Muscle layer of duodenum (tissue), 2 donors: ENCODE data around the gene GSDMA.

Experiments used
- H3K27ac ChIP-seq: one replicate; pipeline ENCODE4 v1.7.0; 2013; ENCODE audit warnings: mild to moderate bottlenecking, low read length
- H3K27me3 ChIP-seq: one replicate; pipeline ENCODE4 v1.7.0; 2013; ENCODE audit warnings: low read depth, mild to moderate bottlenecking, control low read depth, low read length
- H3K36me3 ChIP-seq, 2 donors: one replicate each; pipeline ENCODE4 v1.7.0; 2013; ENCODE audit warnings: low read length in 2 of 2, control low read depth in 1 of 2, mild to moderate bottlenecking in 1 of 2; ENCODE audit not compliant: insufficient read depth in 2 of 2, control insufficient read depth in 1 of 2
- H3K4me1 ChIP-seq, 2 donors: one replicate each; pipeline ENCODE4 v1.7.0; 2013; ENCODE audit warnings: low read length in 2 of 2, mild to moderate bottlenecking in 2 of 2, control low read depth in 1 of 2, moderate library complexity in 1 of 2; ENCODE audit not compliant: insufficient read depth in 2 of 2, control insufficient read depth in 1 of 2
- H3K4me3 ChIP-seq, 2 donors: one replicate each; pipeline ENCODE4 v1.7.0; 2013; ENCODE audit warnings: low read length in 2 of 2, low read depth in 1 of 2, mild to moderate bottlenecking in 1 of 2
- H3K9me3 ChIP-seq, 2 donors: one replicate each; pipeline ENCODE4 v1.7.0; 2013; ENCODE audit warnings: low read length in 2 of 2, control low read depth in 1 of 2, mild to moderate bottlenecking in 1 of 2; ENCODE audit not compliant: control insufficient read depth in 1 of 2
- donor health status: healthy.

The GSDMA gene, protein sequence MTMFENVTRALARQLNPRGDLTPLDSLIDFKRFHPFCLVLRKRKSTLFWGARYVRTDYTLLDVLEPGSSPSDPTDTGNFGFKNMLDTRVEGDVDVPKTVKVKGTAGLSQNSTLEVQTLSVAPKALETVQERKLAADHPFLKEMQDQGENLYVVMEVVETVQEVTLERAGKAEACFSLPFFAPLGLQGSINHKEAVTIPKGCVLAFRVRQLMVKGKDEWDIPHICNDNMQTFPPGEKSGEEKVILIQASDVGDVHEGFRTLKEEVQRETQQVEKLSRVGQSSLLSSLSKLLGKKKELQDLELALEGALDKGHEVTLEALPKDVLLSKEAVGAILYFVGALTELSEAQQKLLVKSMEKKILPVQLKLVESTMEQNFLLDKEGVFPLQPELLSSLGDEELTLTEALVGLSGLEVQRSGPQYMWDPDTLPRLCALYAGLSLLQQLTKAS

DNA sequence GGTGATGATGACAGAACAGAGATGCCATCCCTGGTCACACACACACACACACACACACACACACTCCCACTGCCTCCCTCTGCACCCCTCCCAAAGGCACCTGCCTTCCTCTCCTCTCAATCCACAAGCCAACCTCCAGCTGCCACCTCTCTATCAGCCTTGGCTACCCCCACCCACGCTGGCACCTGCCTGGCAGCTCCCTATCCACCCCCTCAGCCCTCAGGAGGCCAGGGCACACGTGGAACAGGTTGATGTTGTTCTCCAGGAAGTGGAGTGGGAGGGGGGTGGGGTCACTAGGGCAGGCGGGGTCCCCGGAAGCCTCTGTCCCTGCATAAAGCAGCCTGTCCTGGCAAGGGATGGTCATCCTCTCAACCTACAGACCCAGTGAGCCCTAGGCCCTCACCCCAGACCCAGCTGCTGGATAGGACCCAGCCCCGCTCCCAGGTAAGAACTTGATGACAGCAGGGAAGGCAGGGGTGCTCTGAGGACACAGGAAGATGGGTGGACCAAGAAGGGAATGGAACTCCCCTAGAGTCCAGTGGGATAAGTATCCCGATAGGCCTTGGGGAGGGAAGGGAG lies at the start of gene GSDMA:
GSDMA (plus strand) TSS at position 363 of the 579 bp plus-strand sequence. CDS start 2,684 bp downstream, outside the sequence.
- H3K36me3 ChIP-seq = no peaks in the 10 kb centered on the region
- H3K27me3 ChIP-seq = no peaks in the 10 kb centered on the region
- H3K4me1 ChIP-seq = peaks cover 0 to 4% of the 10 kb centered on the region in 2 donors
- no peak within 1 kb of the TSS for H3K4me3 ChIP-seq
- H3K9me3 ChIP-seq = no peaks in the 10 kb centered on the region
- H3K27ac ChIP-seq = no peak within 1 kb of the TSS

DNA sequence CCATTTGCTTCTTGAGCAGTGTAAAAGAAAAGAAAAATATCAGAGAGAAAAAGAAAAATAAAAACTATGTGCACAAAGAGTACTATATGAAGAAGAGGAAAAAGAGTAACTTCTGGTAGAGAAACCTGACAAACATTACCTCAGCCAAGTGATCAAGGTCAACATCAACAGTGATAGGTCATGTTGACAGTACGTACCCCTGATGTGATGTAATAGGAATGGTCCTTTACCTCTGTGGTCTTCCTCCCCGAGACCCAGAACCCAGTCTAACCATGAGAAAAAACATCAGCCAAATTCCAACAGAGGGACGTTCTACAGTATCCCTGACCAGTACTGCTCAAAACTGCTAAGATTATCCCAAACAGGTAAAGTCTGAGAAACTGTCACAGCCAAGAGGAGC lies 48.8 kb upstream of the GSDMA start:
- no peaks in the 10 kb centered on the region for H3K4me1 ChIP-seq
- H3K27me3 ChIP-seq = no peaks in the 10 kb centered on the region
- H3K36me3 ChIP-seq = peaks cover 5 to 18% of the 10 kb centered on the region in 2 donors
- no peaks in the 10 kb centered on the region for H3K9me3 ChIP-seq
- H3K27ac ChIP-seq = no peak overlapping the region
- no peak overlapping the region for H3K4me3 ChIP-seq

DNA sequence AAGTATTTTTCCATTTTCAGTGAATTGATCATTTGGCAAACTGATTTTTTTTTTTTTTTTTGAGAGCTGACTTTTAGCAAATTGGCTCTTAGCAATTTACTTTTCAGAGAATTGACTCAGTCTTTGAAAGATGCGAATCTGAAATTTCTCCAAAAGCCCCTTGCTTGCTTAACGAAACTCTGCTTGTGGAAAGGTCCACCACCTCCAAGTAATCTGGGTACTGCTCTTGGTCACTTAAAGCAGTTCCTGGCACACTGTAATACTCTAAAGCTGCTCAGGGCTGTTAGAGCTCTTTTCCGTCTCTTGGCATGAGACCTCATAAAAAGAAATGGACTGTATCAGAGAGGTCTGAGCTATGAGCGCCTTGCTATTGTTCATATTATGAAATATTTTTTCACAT lies 47.2 kb upstream of the GSDMA start:
- Histone ChIP-seq H3K4me3 (no peak overlapping the region), H3K27me3 (no peaks in the 10 kb centered on the region), H3K36me3 (peaks cover 9 to 14% of the 10 kb centered on the region in 2 donors), H3K27ac (no peak overlapping the region), H3K4me1 (no peaks in the 10 kb centered on the region), H3K9me3 (no peaks in the 10 kb centered on the region)

DNA sequence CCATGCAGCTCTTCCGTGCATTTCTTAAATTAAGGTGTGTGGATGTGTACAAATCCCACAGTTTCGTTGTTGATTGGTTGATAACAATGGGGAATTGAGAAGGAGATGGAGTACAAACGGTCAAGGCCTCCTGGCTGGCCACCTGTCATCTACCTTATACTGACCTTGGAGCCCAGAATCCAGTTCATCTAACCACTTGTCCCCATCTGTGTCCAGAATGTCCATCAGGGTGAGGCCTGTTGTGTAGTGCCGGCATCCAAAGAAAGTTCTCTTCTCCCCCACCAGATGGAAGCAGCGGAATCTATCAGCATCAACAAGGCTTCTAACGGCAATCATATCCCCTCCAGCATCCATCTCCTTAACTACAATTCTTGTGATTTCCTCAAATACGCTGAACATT lies 45.9 kb upstream of the GSDMA start:
- no peak overlapping the region for H3K4me3 ChIP-seq
- no peaks in the 10 kb centered on the region for H3K9me3 ChIP-seq
- H3K27me3 ChIP-seq = no peaks in the 10 kb centered on the region
- H3K27ac ChIP-seq = no peak overlapping the region
- H3K36me3 ChIP-seq = peaks cover 15 to 27% of the 10 kb centered on the region in 2 donors
- H3K4me1 ChIP-seq = no peaks in the 10 kb centered on the region

DNA sequence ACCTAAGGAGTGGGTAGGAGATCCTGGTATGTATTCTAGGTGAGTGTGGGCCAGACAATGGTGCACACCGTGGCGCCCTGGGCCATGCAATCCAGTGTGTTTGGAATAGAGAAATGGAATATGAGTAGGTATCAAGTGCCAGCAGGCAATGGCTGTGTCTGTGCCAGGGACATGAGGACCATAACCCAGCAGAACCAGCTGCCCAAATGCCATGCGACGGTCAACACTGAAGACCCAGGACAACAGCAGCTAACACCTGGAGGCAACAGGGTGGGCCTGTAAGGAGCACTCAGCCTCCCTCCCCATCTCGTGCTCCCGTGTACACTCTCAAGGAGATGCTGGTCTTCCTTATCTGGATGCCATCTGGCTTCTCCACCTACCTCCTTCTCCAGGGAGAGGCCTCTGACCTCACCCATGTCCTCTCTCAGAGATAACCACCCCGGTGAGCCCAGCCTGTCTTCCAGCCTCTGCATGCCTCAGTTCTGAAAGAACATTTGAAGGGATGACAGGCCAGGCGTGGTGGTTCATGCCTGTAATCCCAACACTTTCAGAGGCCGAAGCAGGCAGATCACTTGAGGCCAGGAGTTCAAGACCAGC lies 43.6 kb upstream of the GSDMA start:
- Histone ChIP-seq H3K36me3 (peaks cover 32 to 45% of the 10 kb centered on the region in 2 donors), H3K9me3 (no peaks in the 10 kb centered on the region), H3K4me3 (no peak overlapping the region), H3K27ac (no peak overlapping the region), H3K4me1 (peaks cover 0 to 2% of the 10 kb centered on the region in 2 donors), H3K27me3 (no peaks in the 10 kb centered on the region)

DNA sequence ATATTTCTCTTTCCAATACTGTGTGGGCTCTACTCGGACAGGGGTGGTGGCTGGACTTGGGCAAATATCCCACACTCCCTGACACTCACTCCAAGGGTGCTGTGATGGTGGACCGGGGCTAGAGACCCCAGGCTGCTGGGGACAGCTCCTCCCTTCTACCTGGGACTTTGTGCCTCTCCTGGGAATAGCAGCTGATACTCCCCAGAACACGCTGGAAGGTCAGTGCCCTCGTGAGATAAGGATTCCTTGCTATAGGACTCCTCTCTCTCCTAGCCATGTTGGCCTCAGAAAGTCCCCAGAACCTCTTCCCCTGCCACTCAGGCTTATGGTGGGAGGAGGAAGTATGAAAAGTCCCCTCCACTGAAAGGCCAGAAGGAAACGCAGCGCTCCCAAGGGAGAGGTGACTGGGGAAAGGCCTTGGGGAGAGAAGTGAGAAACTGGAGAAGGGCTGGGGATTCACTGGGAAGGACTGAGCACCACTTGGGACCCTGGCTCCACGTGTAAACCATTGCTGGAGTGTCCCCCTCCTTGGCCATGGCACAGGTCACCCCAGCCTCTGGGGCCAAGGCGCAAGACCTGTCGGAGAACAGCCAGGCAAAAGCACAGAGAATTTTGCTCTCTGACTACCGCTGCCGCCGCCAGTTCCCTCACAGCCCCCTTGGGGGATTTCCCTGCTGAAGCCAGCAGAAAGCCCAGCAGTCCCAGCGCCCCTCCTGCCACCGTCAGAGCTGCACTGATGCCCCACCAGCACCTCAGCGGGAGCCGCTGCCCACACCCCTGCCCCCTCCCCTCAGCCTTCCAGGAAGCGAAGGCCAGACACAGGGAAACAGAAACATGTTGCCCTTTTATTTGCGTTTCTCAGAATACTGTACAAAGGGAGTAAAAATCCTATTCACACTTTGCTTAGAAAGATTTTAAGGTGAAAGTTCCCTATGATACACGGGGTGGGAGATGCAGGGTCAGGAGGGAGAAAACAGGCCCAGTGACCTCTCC lies 42.3 kb upstream of the GSDMA start:
- Histone ChIP-seq H3K4me1 (peaks cover 0 to 15% of the 10 kb centered on the region in 2 donors), H3K36me3 (peaks cover 32 to 44% of the 10 kb centered on the region in 2 donors), H3K27ac (no peak overlapping the region), H3K4me3 (no peak overlapping the region), H3K27me3 (no peaks in the 10 kb centered on the region), H3K9me3 (no peaks in the 10 kb centered on the region)

DNA sequence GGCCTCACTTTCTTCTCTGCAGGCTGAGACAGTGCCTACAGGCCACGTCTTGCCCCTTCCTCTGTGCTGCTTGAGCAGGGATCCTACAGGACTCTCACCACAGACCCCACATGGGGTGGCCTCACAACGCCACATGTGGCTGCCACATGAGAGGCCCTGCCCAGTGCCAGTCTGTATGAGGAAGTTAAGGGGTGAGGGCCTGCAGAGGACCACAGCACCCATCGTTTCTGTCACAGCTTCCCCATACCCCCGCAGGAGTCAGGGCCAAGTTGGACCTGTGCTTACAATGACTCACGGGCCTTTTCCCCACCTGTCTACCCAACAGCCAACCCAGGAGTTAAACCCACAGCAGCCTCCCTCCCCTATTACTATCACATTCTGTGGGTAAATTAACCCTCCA lies 41.5 kb upstream of the GSDMA start:
- H3K27me3 ChIP-seq = no peaks in the 10 kb centered on the region
- H3K36me3 ChIP-seq = peaks cover 32 to 44% of the 10 kb centered on the region in 2 donors
- H3K9me3 ChIP-seq = no peaks in the 10 kb centered on the region
- H3K4me3 ChIP-seq = no peak overlapping the region
- peaks cover 5 to 23% of the 10 kb centered on the region in 2 donors for H3K4me1 ChIP-seq
- no peak overlapping the region for H3K27ac ChIP-seq

DNA sequence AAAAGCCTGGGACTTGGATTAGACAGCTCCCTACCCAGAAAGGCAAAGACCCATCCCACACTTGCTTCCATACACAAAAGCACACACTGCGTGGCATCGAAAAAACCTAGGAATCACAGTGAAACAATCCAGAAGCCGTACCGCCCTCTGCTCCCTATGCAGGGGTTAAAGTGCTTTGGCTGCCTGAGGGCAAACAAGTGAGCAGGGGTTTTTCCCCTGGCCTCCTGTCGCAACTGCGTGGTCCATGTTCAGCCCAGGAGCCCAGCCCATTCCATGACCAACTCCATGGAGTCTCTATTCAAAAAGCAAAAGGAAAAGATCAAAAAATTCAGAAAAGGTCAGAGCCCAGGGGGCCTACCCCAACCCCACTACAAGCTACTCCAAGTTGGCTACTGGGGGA lies 40.8 kb upstream of the GSDMA start:
- Histone ChIP-seq H3K36me3 (peaks cover 32 to 44% of the 10 kb centered on the region in 2 donors), H3K4me1 (peaks cover 5 to 29% of the 10 kb centered on the region in 2 donors), H3K4me3 (no peak overlapping the region), H3K27ac (no peak overlapping the region), H3K27me3 (no peaks in the 10 kb centered on the region), H3K9me3 (no peaks in the 10 kb centered on the region)

DNA sequence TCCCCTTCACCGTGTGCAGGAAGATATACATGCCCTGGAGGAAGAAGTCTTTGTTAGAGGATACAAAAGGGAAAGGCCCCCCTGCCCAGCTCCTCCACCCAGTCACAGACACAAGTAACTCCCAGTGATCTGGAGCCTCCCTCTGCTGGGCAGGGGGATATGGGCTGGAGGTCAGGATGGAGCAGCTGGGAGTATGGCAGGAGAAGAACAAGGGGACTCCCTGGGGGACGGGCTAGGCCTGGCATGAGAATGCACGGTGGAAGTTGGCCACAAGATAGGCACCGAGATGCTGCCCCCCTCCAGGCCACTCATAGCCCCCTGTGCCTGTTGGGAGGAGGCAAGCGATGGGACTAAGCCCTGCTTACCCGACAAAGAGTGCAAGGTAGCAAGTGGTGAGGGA lies 39.6 kb upstream of the GSDMA start:
- Histone ChIP-seq H3K4me1 (peaks cover 7 to 29% of the 10 kb centered on the region in 2 donors), H3K4me3 (no peak overlapping the region), H3K27ac (no peak overlapping the region), H3K9me3 (no peaks in the 10 kb centered on the region), H3K36me3 (peaks cover 32 to 44% of the 10 kb centered on the region in 2 donors), H3K27me3 (no peaks in the 10 kb centered on the region)

DNA sequence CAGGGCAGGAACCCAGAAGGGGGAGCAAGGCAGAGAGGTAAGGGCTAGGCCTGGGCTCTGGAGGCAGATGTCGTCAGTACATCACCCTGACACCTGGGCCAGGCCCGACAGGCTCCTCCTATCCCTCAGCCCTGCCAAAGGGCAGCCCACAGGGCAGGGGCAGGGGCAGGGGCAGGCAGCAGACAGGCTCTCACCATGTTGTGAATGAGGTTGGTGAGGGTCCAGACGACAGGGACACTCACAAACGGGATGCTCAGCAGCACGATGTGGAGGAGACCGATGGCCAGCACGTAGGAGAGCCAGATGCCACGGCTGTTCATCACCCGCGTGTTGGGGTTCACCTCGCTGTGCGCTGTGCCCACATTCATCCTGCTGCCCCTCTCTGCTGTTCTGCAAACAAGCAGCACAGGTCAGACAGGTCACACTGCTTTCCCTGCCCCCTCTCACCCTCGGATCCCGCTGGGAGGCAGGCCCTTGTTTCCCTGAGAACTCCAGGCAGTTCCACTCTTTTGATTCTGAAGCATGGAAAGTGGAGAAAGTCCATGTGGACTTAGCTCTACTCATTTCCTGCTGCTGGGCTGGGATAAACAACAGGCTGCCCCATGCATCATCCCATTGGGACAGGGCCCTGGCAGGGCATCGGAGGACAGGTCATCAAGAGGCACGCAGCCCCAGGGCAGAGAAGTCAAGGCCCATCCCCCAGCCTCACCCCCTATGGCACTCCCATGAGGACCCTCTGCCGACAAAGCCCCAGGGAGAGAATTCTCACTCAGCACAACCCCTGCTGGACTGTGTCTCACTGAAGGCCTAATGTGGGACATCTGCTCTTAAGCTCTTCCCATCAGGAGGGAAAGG lies 38.7 kb upstream of the GSDMA start:
- Histone ChIP-seq H3K27me3 (no peaks in the 10 kb centered on the region), H3K9me3 (no peaks in the 10 kb centered on the region), H3K27ac (no peak overlapping the region), H3K36me3 (peaks cover 31 to 41% of the 10 kb centered on the region in 2 donors), H3K4me3 (no peak overlapping the region), H3K4me1 (peaks cover 16 to 36% of the 10 kb centered on the region in 2 donors)
